Upper lobe of right lung (tissue), 1 donor: ENCODE results near the gene HSPA5. TPM values are rescaled to one million over a fixed set of nuclear protein-coding genes. Genes with fewer than 3 reads are reported as not detected.
"Not testable (repeated sequence)": the region's sequence is repeated elsewhere in the genome, so short reads cannot be mapped to it uniquely, and the experiment has no call there.

ENCODE experiments used
- ATAC-seq: fragments of 200-7000 bp; cut with Tn5 transposase; one replicate; pipeline ENCODE4 v1.9.1; 2020; ENCODE audit warnings: mild to moderate bottlenecking, moderate library complexity
- DNase-seq: peaks from one replicate; pipeline ENCODE4 v3.0.0-alpha.2; 2020
- H3K27ac ChIP-seq: fragments of 200-600 bp; one replicate; pipeline ENCODE4 v1.8.0; 2022
- H3K27me3 ChIP-seq: fragments of 200-600 bp; one replicate; pipeline ENCODE4 v1.8.0; 2022; ENCODE audit warnings: mild to moderate bottlenecking
- H3K36me3 ChIP-seq: fragments of 200-600 bp; one replicate; pipeline ENCODE4 v1.8.0; 2022
- H3K4me1 ChIP-seq: fragments of 200-600 bp; one replicate; pipeline ENCODE4 v1.8.0; 2022
- H3K4me3 ChIP-seq: fragments of 200-600 bp; one replicate; pipeline ENCODE4 v1.8.0; 2022; ENCODE audit warnings: mild to moderate bottlenecking
- H3K9me3 ChIP-seq: fragments of 200-600 bp; one replicate; pipeline ENCODE4 v1.8.0; 2022
- intact Hi-C: fragments of 100-400 bp; cut with DNase I; formaldehyde crosslinking; loops from one replicate; pipeline ENCODE4 v1.11.0; 2022
- total RNA-seq: library from RNA; stranded (reverse); fragmentation: NEBNext Ultra II Directional; extraction: Animal tissue kit (Norgen Biotek cat#: 25700); gene quantifications from one replicate; pipeline ENCODE4 v1.2.1, GENCODE V29; 2021
- TF ChIP-seq, protein P1 (sequence below): fragments of 200-600 bp; IDR thresholded peaks from one replicate; pipeline ENCODE4 v1.8.0; 2022; ENCODE audit warnings: antibody characterized with exemption
- donor health status: DM: no; HTN: yes; CAD: no; lungs with severe emphysema.

Gene HSPA5
- total RNA-seq, 1 donor from 2014 or later, result 282 TPM

- H3K4me3 ChIP-seq, result no peak overlapping the region
- no peaks in the 10 kb centered on the region for H3K9me3 ChIP-seq
- peak; percentile 54 for ATAC-seq
- no peaks in the 10 kb centered on the region for H3K36me3 ChIP-seq
- H3K27ac ChIP-seq, result peak overlapping the region; percentile 37
- TF ChIP-seq, protein P1, sequence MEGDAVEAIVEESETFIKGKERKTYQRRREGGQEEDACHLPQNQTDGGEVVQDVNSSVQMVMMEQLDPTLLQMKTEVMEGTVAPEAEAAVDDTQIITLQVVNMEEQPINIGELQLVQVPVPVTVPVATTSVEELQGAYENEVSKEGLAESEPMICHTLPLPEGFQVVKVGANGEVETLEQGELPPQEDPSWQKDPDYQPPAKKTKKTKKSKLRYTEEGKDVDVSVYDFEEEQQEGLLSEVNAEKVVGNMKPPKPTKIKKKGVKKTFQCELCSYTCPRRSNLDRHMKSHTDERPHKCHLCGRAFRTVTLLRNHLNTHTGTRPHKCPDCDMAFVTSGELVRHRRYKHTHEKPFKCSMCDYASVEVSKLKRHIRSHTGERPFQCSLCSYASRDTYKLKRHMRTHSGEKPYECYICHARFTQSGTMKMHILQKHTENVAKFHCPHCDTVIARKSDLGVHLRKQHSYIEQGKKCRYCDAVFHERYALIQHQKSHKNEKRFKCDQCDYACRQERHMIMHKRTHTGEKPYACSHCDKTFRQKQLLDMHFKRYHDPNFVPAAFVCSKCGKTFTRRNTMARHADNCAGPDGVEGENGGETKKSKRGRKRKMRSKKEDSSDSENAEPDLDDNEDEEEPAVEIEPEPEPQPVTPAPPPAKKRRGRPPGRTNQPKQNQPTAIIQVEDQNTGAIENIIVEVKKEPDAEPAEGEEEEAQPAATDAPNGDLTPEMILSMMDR, result no peak
- intact Hi-C loops, result no loop called here
- no peak for DNase-seq
- no peaks in the 10 kb centered on the region for H3K27me3 ChIP-seq
- H3K4me1 ChIP-seq, result peaks cover 20% of the 10 kb centered on the region
Measured at GRCh38 chr9:125272697-125273096, 31.6 kb upstream of the HSPA5 start.

DNA sequence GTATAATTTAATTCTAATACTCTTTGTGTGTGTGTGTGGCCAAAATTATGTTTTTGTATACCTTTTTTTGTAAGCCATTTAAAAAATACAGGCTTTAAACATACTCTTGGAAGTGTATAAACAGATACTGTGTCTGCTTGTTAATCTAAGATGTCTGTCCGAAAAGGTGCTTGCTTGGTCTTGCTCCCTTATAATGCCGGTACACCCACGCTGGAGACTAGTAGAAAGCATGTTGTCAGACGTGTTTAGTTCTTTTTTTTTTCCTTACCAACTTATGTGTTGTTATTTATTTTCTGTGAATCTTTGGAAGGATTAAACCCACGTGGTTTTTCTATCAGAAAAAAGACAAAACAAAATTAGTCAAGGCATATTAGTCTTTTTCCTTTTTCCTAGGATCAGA lies 29.9 kb upstream of the HSPA5 start:
- intact Hi-C loops, result no loop called here
- DNase-seq, result no peak
- no peak overlapping the region for H3K4me3 ChIP-seq
- TF ChIP-seq, protein P1, result no peak
- no peaks in the 10 kb centered on the region for H3K9me3 ChIP-seq
- H3K27me3 ChIP-seq, result no peaks in the 10 kb centered on the region
- H3K4me1 ChIP-seq, result peaks cover 20% of the 10 kb centered on the region
- ATAC-seq, result no peak
- no peak overlapping the region for H3K27ac ChIP-seq
- H3K36me3 ChIP-seq, result peaks cover 5% of the 10 kb centered on the region

DNA sequence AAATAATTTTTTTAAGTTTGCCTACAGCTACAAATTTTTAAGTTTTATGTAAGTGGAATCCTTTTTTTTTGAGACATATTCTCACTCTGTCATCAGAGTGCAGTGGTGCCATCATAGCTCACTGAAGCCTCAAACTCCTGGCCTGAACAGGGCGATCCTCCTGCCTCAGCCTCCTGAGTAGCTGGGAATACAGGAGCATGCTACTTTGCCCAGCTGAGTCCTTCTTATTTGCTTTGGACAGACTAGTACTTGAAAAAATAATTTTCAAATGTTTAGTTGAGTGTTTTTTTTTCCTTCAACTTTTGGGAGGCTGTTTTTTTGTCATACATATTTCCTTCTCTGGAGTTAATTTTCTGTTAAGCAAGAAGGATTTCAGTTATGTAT lies 27.9 kb upstream of the HSPA5 start:
- Histone ChIP-seq H3K4me3 (no peak overlapping the region), H3K9me3 (no peaks in the 10 kb centered on the region), H3K4me1 (peaks cover 23% of the 10 kb centered on the region), H3K27ac (no peak overlapping the region), H3K27me3 (no peaks in the 10 kb centered on the region), H3K36me3 (peaks cover 5% of the 10 kb centered on the region)
- TF ChIP-seq, protein P1, result no peak
- no peak for DNase-seq
- intact Hi-C loops, result no loop called here
- no peak for ATAC-seq

- H3K27me3 ChIP-seq, result no peaks in the 10 kb centered on the region
- H3K27ac ChIP-seq, result no peak overlapping the region
- TF ChIP-seq, protein P1, result no peak
- H3K4me3 ChIP-seq, result no peak overlapping the region
- intact Hi-C loops, result no loop called here
- peaks cover 5% of the 10 kb centered on the region for H3K36me3 ChIP-seq
- no peak for DNase-seq
- no peaks in the 10 kb centered on the region for H3K9me3 ChIP-seq
- H3K4me1 ChIP-seq, result peaks cover 23% of the 10 kb centered on the region
- peak; percentile 31 for ATAC-seq
Measured at GRCh38 chr9:125268394-125269013, 27.4 kb upstream of the HSPA5 start.

DNA sequence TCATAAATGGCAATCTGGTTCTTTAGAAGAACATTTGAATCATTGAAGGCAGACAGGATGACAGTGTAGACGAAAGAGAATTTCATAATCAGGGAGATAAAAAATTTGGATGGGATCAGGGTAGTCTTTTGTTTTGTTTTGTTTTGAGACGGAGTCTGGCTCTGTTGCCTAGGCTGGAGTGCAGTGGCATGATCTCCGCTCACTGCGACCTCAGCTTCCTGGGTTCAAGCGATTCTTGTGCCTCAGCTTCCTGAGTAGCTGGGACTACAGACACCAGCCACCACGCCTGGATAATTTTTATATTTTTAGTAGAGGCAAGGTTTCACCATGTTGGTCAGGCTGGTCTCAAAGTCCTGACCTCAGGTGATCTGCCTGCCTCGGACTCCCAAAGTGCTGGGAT lies 22.9 kb upstream of the HSPA5 start:
- H3K4me3 ChIP-seq, H3K27me3 ChIP-seq, H3K9me3 ChIP-seq, H3K27ac ChIP-seq, DNase-seq, ATAC-seq, H3K36me3 ChIP-seq, intact Hi-C loops: not testable (repeated sequence)
- peaks cover 19% of the 10 kb centered on the region for H3K4me1 ChIP-seq

DNA sequence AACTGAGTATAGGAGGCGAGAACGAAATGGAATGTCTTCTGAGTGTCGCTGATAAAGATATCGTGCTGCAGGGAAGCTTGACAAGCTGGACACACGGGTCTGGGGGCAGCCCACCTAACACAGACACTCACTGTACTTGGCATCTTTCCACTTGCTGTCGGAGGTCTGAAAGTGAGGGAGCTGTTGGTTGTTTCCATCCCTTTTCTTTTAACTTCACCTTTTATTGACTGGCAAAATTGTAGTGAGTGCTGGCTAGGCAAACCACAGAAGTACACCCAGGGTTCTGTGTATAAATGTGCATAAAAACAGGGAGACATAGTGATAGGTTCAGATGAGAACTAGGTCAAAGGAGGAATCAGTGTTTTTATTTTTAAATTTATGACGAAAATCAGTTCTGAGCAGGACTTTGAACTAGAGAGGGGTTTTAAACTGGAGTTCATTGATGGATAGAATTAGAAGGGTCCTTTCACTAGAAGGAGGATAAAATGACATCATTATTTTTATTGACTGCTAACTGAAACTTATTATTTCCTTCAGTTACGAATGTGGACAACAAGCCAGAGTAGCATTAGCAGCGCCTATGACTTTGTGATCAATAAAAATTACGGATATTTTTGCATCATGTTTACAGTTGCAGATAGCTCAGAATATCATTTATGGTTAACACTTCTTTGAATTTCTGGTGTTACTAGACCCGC lies 21.3 kb upstream of the HSPA5 start:
- intact Hi-C loops, result no loop called here
- Histone ChIP-seq H3K4me3 (peak overlapping the region; percentile 96), H3K36me3 (peaks cover 5% of the 10 kb centered on the region), H3K9me3 (no peaks in the 10 kb centered on the region), H3K27me3 (no peaks in the 10 kb centered on the region), H3K4me1 (peaks cover 19% of the 10 kb centered on the region), H3K27ac (peak overlapping the region; percentile 89)
- TF ChIP-seq, protein P1, result no peak
- DNase-seq, result no peak
- no peak for ATAC-seq
